Measurements from ENCODE around the gene PTF1A.

DNA sequence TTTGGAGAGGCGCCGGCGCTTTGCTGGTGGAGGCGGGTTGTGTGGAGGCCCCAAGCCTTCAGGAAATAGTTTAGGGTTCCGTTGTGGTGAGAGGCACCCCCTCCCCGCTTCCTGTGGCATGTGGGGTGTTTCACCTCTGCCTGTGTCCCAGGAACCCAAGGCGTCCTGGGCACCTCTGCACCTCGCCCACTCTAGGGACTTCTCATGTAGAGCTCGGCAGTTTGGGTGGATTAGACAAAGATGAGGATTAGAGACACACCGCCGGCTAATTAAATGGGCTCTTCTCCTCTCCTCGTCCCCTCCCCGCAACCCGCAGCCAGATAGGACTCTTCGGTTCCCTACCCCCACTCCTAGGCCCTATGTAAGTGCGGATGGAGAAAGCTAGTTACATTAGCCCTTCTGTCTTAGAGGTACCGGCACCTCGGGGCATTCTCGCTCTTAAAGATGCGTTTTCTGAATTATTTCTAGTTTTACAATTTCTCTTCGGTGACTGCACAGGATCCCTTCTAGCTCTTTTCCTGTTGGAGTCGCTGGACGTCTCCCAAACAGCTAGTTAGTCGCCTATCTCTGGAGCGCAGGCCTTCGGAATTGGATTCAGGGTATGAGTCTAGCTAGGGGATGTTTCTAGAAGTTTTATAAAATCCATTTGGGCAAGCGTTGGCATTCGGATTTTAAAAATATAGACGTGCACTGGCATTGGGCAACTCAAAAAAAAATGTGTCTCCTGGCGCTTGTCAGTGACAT, 7.8 kb downstream of the PTF1A start:
- TF ChIP-seq, protein P1, sequence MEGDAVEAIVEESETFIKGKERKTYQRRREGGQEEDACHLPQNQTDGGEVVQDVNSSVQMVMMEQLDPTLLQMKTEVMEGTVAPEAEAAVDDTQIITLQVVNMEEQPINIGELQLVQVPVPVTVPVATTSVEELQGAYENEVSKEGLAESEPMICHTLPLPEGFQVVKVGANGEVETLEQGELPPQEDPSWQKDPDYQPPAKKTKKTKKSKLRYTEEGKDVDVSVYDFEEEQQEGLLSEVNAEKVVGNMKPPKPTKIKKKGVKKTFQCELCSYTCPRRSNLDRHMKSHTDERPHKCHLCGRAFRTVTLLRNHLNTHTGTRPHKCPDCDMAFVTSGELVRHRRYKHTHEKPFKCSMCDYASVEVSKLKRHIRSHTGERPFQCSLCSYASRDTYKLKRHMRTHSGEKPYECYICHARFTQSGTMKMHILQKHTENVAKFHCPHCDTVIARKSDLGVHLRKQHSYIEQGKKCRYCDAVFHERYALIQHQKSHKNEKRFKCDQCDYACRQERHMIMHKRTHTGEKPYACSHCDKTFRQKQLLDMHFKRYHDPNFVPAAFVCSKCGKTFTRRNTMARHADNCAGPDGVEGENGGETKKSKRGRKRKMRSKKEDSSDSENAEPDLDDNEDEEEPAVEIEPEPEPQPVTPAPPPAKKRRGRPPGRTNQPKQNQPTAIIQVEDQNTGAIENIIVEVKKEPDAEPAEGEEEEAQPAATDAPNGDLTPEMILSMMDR (IDR thresholded peaks at IDR 0.05), result no peak
- TF ChIP-seq POLR2A (IDR thresholded peaks at IDR 0.05), result no peak

Measured in esophagus squamous epithelium (tissue), 4 donors.